HCT116 (cell line): ENCODE data around the gene EIF4G3.

Source experiments
- EZH2 ChIP-seq: fragments of 200-600 bp; sonication (generic); IDR thresholded peaks from 2 replicates; pipeline ENCODE4 v1.6.1; 2017; ENCODE audit warnings: antibody characterized with exemption, mixed run types
- SP1 ChIP-seq: IDR thresholded peaks from 2 replicates; pipeline ENCODE4 v1.6.1; 2012; ENCODE audit warnings: low read depth
- ZNF274 ChIP-seq: fragments of 200-500 bp; sonication (Bioruptor generic); IDR thresholded peaks from 2 replicates; pipeline ENCODE4 v1.6.1; 2014; ENCODE audit warnings: mild to moderate bottlenecking, low read depth, low read length, inconsistent platforms

GRCh38 chr1:20958430-20958829, 218.3 kb downstream of the EIF4G3 start:
- TF ChIP-seq ZNF274 (no peak), SP1 (no peak), EZH2 (no peak)
